HG03064 (cell line): ENCODE measurements around the gene NBAS.
"Not testable (repeated sequence)": the region's sequence is repeated elsewhere in the genome, so short reads cannot be mapped to it uniquely, and the experiment has no call there.

Source experiments
- ATAC-seq: cut with Tn5 transposase; IDR thresholded peaks from one replicate; pipeline ENCODE4 v1.9.1; 2021; ENCODE audit warnings: low read depth; ENCODE audit not compliant: unreplicated experiment

The NBAS gene

GRCh38 chr2:15432642-15433256, 128.4 kb downstream of the NBAS start:
- ATAC-seq, result no peak

- no peak for ATAC-seq
Measured at GRCh38 chr2:15429032-15429431, 132.1 kb downstream of the NBAS start.

- ATAC-seq, result no peak
Measured at GRCh38 chr2:15427987-15428386, 133.1 kb downstream of the NBAS start.

- ATAC-seq, result no peak
Measured at GRCh38 chr2:15426606-15427005, 134.5 kb downstream of the NBAS start.

- ATAC-seq, result no peak
Measured at GRCh38 chr2:15425712-15426111, 135.4 kb downstream of the NBAS start.

- no peak for ATAC-seq
Measured at GRCh38 chr2:15421753-15422152, 139.4 kb downstream of the NBAS start.

- ATAC-seq, result no peak
Measured at GRCh38 chr2:15415748-15416147, 145.4 kb downstream of the NBAS start.

GRCh38 chr2:15412779-15413178, 148.4 kb downstream of the NBAS start:
- no peak for ATAC-seq

GRCh38 chr2:15412309-15412708, 148.8 kb downstream of the NBAS start:
- no peak for ATAC-seq

- ATAC-seq, result no peak
Measured at GRCh38 chr2:15410884-15411283, 150.2 kb downstream of the NBAS start.

GRCh38 chr2:15408759-15409158, 152.4 kb downstream of the NBAS start:
- ATAC-seq, result no peak

- no peak for ATAC-seq
Measured at GRCh38 chr2:15407666-15408065, 153.5 kb downstream of the NBAS start.

GRCh38 chr2:15404511-15404910, 156.6 kb downstream of the NBAS start:
- ATAC-seq, result not testable (repeated sequence)

- ATAC-seq, result no peak
Measured at GRCh38 chr2:15400240-15400826, 160.8 kb downstream of the NBAS start.

- no peak for ATAC-seq
Measured at GRCh38 chr2:15399241-15399640, 161.9 kb downstream of the NBAS start.

- ATAC-seq, result no peak
Measured at GRCh38 chr2:15391751-15392150, 169.4 kb downstream of the NBAS start.

GRCh38 chr2:15389895-15390294, 171.2 kb downstream of the NBAS start:
- ATAC-seq, result no peak

GRCh38 chr2:15389326-15389700, 171.8 kb downstream of the NBAS start:
- ATAC-seq, result no peak

- ATAC-seq, result no peak
Measured at GRCh38 chr2:15388406-15389325, 172.5 kb downstream of the NBAS start.

- no peak for ATAC-seq
Measured at GRCh38 chr2:15385184-15385583, 175.9 kb downstream of the NBAS start.

GRCh38 chr2:15383695-15384350, 177.3 kb downstream of the NBAS start:
- ATAC-seq, result no peak
